ENCODE data around the gene GPC6. TPM values are rescaled to one million over a fixed set of nuclear protein-coding genes. Genes with fewer than 3 reads are reported as not detected.

The GPC6 gene
- polyA plus RNA-seq, 4 donors, result 0.22 to 45.0 (median 1.4) TPM

DNA sequence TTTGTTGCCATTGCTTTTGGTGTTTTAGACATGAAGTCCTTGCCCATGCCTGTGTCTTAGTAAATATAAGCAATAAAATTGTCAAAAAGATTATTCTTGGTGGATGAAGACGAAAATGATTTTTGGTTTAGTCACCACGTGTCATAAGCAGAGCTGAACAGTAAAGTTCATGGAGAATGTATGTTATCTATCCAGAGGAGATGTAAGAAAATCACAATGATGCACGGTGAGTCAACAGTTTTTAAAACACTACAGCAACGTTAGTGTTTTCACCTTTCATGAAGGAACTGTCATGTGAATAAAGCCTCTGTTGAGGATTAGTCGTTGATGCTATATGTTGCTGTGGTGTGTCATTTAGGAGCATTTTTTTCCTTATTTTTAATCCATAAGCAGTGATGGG lies 137.6 kb downstream of the GPC6 start:
- DNase-seq, result no peak
- Histone ChIP-seq H3K9me3 (ENCODE audit: control insufficient read depth in 2 of 2, insufficient read depth in 1 of 2, low read depth in 1 of 2, low read length in 1 of 2) (no peaks in the 10 kb centered on the region), H3K27me3 (ENCODE audit: control insufficient read depth in 3 of 3, insufficient read depth in 3 of 3, low read length in 3 of 3) (no peaks in the 10 kb centered on the region), H3K36me3 (ENCODE audit: control insufficient read depth in 3 of 3, insufficient read depth in 2 of 3, low read depth in 1 of 3, low read length in 3 of 3) (no peaks in the 10 kb centered on the region), H3K4me3 (ENCODE audit: low read depth in 1 of 3, low read length in 3 of 3) (no peak overlapping the region), H3K27ac (ENCODE audit: low read depth in 1 of 3, low read length in 2 of 3) (no peak overlapping the region), H3K4me1 (ENCODE audit: control insufficient read depth in 3 of 3, insufficient read depth in 2 of 3, low read depth in 1 of 3, low read length in 2 of 3) (no peaks in the 10 kb centered on the region)
- WGBS, 3 donors, result 74 to 84% (median 79%) methylated on average over 5 of the region's 5 CpGs
- no peak for FAIRE-seq

DNA sequence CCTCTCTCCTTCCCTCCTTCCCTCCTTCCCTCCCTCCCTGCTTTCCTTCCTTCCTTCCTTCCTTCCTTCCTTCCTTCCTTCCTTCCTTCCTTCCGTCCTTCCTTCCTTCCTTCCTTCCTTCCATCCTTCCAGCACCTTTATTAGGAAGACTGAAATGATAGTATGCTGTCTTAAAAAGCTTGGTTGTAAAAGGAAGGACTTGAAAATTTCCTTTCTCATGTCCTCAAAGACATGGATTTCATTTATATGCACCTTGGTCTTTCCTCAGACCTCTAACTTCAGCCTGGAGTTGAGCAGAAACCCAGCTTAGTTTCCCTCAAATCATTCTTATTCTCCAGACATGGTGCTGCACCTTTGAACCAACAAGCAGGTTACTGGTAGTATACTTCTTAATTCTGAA lies 141.7 kb downstream of the GPC6 start:
- no peak for DNase-seq
- H3K4me1 ChIP-seq (ENCODE audit: control insufficient read depth in 3 of 3, insufficient read depth in 2 of 3, low read depth in 1 of 3, low read length in 2 of 3), result no peaks in the 10 kb centered on the region
- H3K36me3 ChIP-seq (ENCODE audit: control insufficient read depth in 3 of 3, insufficient read depth in 2 of 3, low read depth in 1 of 3, low read length in 3 of 3), result no peaks in the 10 kb centered on the region
- H3K27ac ChIP-seq (ENCODE audit: low read depth in 1 of 3, low read length in 2 of 3), result no peak overlapping the region
- no peak for FAIRE-seq
- no CpG with 5 or more reads among the region's 1 CpG for WGBS, 3 donors
- H3K9me3 ChIP-seq (ENCODE audit: control insufficient read depth in 2 of 2, insufficient read depth in 1 of 2, low read depth in 1 of 2, low read length in 1 of 2), result no peaks in the 10 kb centered on the region
- H3K27me3 ChIP-seq (ENCODE audit: control insufficient read depth in 3 of 3, insufficient read depth in 3 of 3, low read length in 3 of 3), result no peaks in the 10 kb centered on the region
- no peak overlapping the region for H3K4me3 ChIP-seq (ENCODE audit: low read depth in 1 of 3, low read length in 3 of 3)

GRCh38 chr13:93368718-93369117 lies 142.1 kb downstream of the GPC6 start:
- no peaks in the 10 kb centered on the region for H3K9me3 ChIP-seq (ENCODE audit: control insufficient read depth in 2 of 2, insufficient read depth in 1 of 2, low read depth in 1 of 2, low read length in 1 of 2)
- H3K27me3 ChIP-seq (ENCODE audit: control insufficient read depth in 3 of 3, insufficient read depth in 3 of 3, low read length in 3 of 3), result no peaks in the 10 kb centered on the region
- no peaks in the 10 kb centered on the region for H3K4me1 ChIP-seq (ENCODE audit: control insufficient read depth in 3 of 3, insufficient read depth in 2 of 3, low read depth in 1 of 3, low read length in 2 of 3)
- FAIRE-seq (no peak), DNase-seq (no peak)
- no peaks in the 10 kb centered on the region for H3K36me3 ChIP-seq (ENCODE audit: control insufficient read depth in 3 of 3, insufficient read depth in 2 of 3, low read depth in 1 of 3, low read length in 3 of 3)
- H3K27ac ChIP-seq (ENCODE audit: low read depth in 1 of 3, low read length in 2 of 3), result no peak overlapping the region
- H3K4me3 ChIP-seq (ENCODE audit: low read depth in 1 of 3, low read length in 3 of 3), result no peak overlapping the region

DNA sequence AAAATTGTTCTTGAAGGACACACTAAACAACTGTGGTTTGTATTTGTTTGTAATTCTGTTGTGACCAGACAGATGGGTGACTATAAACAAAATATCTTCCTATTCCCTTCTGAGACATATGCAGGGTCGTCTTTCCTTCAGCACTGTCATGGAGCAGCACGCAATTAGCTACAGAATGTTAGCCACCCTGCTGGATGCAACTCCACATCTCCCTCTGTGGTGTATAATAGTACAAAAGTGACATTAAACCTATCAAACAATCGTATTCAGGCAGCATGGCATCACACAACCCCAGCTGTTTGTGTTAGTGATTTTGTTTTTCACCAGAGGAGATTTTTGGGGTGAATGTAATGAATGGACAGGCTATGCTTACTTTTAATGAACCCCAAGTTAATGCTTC lies 146.2 kb downstream of the GPC6 start:
- 62 to 82% (median 66%) methylated on average over 3 of the region's 3 CpGs for WGBS, 3 donors
- no peak for FAIRE-seq
- H3K4me1 ChIP-seq (ENCODE audit: control insufficient read depth in 3 of 3, insufficient read depth in 2 of 3, low read depth in 1 of 3, low read length in 2 of 3), result peaks cover 0 to 2% (median 0%) of the 10 kb centered on the region in 3 donors

GRCh38 chr13:93375491-93375890 lies 148.9 kb downstream of the GPC6 start:
- 82 to 93% (median 83%) methylated on average over 6 of the region's 6 CpGs for WGBS, 3 donors
- FAIRE-seq, result no peak
- Histone ChIP-seq H3K36me3 (ENCODE audit: control insufficient read depth in 3 of 3, insufficient read depth in 2 of 3, low read depth in 1 of 3, low read length in 3 of 3) (no peaks in the 10 kb centered on the region), H3K4me3 (ENCODE audit: low read depth in 1 of 3, low read length in 3 of 3) (no peak overlapping the region), H3K27ac (ENCODE audit: low read depth in 1 of 3, low read length in 2 of 3) (no peak overlapping the region), H3K27me3 (ENCODE audit: control insufficient read depth in 3 of 3, insufficient read depth in 3 of 3, low read length in 3 of 3) (no peaks in the 10 kb centered on the region), H3K9me3 (ENCODE audit: control insufficient read depth in 2 of 2, insufficient read depth in 1 of 2, low read depth in 1 of 2, low read length in 1 of 2) (no peaks in the 10 kb centered on the region), H3K4me1 (ENCODE audit: control insufficient read depth in 3 of 3, insufficient read depth in 2 of 3, low read depth in 1 of 3, low read length in 2 of 3) (peaks cover 0 to 2% (median 0%) of the 10 kb centered on the region in 3 donors)
- no peak for DNase-seq

More for the DNA sequence above, 146.2 kb downstream of the GPC6 start:
- H3K27ac ChIP-seq (ENCODE audit: low read depth in 1 of 3, low read length in 2 of 3), result no peak overlapping the region
- H3K9me3 ChIP-seq (ENCODE audit: control insufficient read depth in 2 of 2, insufficient read depth in 1 of 2, low read depth in 1 of 2, low read length in 1 of 2), result no peaks in the 10 kb centered on the region
- no peak overlapping the region for H3K4me3 ChIP-seq (ENCODE audit: low read depth in 1 of 3, low read length in 3 of 3)
- H3K27me3 ChIP-seq (ENCODE audit: control insufficient read depth in 3 of 3, insufficient read depth in 3 of 3, low read length in 3 of 3), result no peaks in the 10 kb centered on the region
- no peak for DNase-seq
- H3K36me3 ChIP-seq (ENCODE audit: control insufficient read depth in 3 of 3, insufficient read depth in 2 of 3, low read depth in 1 of 3, low read length in 3 of 3), result no peaks in the 10 kb centered on the region

GRCh38 chr13:93377196-93377595 lies 150.6 kb downstream of the GPC6 start:
- DNase-seq, result peak in 1 of 2 donors; percentile 68
- no peaks in the 10 kb centered on the region for H3K9me3 ChIP-seq (ENCODE audit: control insufficient read depth in 2 of 2, insufficient read depth in 1 of 2, low read depth in 1 of 2, low read length in 1 of 2)
- H3K27ac ChIP-seq (ENCODE audit: low read depth in 1 of 3, low read length in 2 of 3), result peak overlapping the region in 1 of 3 donors; percentile 49
- no peak for FAIRE-seq
- no peak overlapping the region for H3K4me3 ChIP-seq (ENCODE audit: low read depth in 1 of 3, low read length in 3 of 3)
- H3K4me1 ChIP-seq (ENCODE audit: control insufficient read depth in 3 of 3, insufficient read depth in 2 of 3, low read depth in 1 of 3, low read length in 2 of 3), result peaks cover 0 to 2% (median 0%) of the 10 kb centered on the region in 3 donors
- H3K27me3 ChIP-seq (ENCODE audit: control insufficient read depth in 3 of 3, insufficient read depth in 3 of 3, low read length in 3 of 3), result no peaks in the 10 kb centered on the region
- no peaks in the 10 kb centered on the region for H3K36me3 ChIP-seq (ENCODE audit: control insufficient read depth in 3 of 3, insufficient read depth in 2 of 3, low read depth in 1 of 3, low read length in 3 of 3)
- WGBS, 3 donors, result 25 to 46% (median 34%) methylated on average over 5 of the region's 5 CpGs

DNA sequence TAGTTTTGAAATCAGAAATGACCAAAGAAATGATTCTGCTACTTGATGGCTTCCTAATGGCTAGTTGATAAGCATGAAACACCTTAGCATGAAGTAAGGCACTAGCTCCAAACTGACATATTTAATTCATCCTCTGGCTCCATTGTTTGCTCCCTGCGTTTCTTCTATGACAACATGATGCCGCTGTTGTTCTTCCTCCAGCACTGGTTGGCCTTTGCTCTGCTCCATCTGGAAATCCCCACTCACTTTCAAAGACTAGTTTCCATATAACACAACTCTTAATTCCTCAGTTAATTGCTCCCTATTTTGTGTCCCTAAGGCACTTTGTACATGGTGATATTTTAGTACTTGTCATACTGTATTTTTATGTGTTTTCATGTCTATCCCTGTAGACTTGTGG lies 151.6 kb downstream of the GPC6 start:
- 61 to 77% (median 76%) methylated on average over 2 of the region's 2 CpGs for WGBS, 3 donors
- FAIRE-seq (no peak), DNase-seq (no peak)
- Histone ChIP-seq H3K27me3 (ENCODE audit: control insufficient read depth in 3 of 3, insufficient read depth in 3 of 3, low read length in 3 of 3) (no peaks in the 10 kb centered on the region), H3K4me3 (ENCODE audit: low read depth in 1 of 3, low read length in 3 of 3) (no peak overlapping the region), H3K36me3 (ENCODE audit: control insufficient read depth in 3 of 3, insufficient read depth in 2 of 3, low read depth in 1 of 3, low read length in 3 of 3) (no peaks in the 10 kb centered on the region), H3K27ac (ENCODE audit: low read depth in 1 of 3, low read length in 2 of 3) (no peak overlapping the region), H3K4me1 (ENCODE audit: control insufficient read depth in 3 of 3, insufficient read depth in 2 of 3, low read depth in 1 of 3, low read length in 2 of 3) (peaks cover 0 to 2% (median 0%) of the 10 kb centered on the region in 3 donors), H3K9me3 (ENCODE audit: control insufficient read depth in 2 of 2, insufficient read depth in 1 of 2, low read depth in 1 of 2, low read length in 1 of 2) (no peaks in the 10 kb centered on the region)

- Histone ChIP-seq H3K27me3 (ENCODE audit: control insufficient read depth in 3 of 3, insufficient read depth in 3 of 3, low read length in 3 of 3) (no peaks in the 10 kb centered on the region), H3K4me3 (ENCODE audit: low read depth in 1 of 3, low read length in 3 of 3) (no peak overlapping the region), H3K36me3 (ENCODE audit: control insufficient read depth in 3 of 3, insufficient read depth in 2 of 3, low read depth in 1 of 3, low read length in 3 of 3) (no peaks in the 10 kb centered on the region), H3K9me3 (ENCODE audit: control insufficient read depth in 2 of 2, insufficient read depth in 1 of 2, low read depth in 1 of 2, low read length in 1 of 2) (no peaks in the 10 kb centered on the region), H3K27ac (ENCODE audit: low read depth in 1 of 3, low read length in 2 of 3) (no peak overlapping the region), H3K4me1 (ENCODE audit: control insufficient read depth in 3 of 3, insufficient read depth in 2 of 3, low read depth in 1 of 3, low read length in 2 of 3) (no peaks in the 10 kb centered on the region)
- WGBS, 3 donors, result 72 to 83% (median 74%) methylated on average over 5 of the region's 5 CpGs
- FAIRE-seq (no peak), DNase-seq (no peak)
These were observed 159.5 kb downstream of the GPC6 start for GRCh38 chr13:93386116-93386515.

DNA sequence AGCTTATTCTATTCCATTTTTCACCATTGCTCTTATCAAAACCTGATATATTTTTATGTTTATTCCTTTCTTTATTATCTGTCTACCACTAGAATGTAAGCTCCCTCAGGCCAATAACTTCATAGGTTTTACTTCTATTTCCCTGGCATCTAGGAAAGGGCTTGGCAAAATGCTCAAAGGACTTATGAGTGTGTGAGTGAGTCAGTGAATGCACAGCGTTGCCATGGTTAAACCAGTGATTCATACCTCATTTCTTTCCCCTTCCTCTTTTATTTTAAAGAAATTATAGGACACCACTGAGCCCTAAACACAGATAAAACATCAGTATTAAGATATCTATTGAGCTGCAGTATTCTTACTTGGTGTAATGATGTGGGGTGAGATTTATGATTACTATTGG lies 162.1 kb downstream of the GPC6 start:
- no peaks in the 10 kb centered on the region for H3K9me3 ChIP-seq (ENCODE audit: control insufficient read depth in 2 of 2, insufficient read depth in 1 of 2, low read depth in 1 of 2, low read length in 1 of 2)
- H3K27ac ChIP-seq (ENCODE audit: low read depth in 1 of 3, low read length in 2 of 3), result no peak overlapping the region
- H3K27me3 ChIP-seq (ENCODE audit: control insufficient read depth in 3 of 3, insufficient read depth in 3 of 3, low read length in 3 of 3), result no peaks in the 10 kb centered on the region
- no peak overlapping the region for H3K4me3 ChIP-seq (ENCODE audit: low read depth in 1 of 3, low read length in 3 of 3)
- no peak for DNase-seq
- FAIRE-seq, result no peak
- no peaks in the 10 kb centered on the region for H3K36me3 ChIP-seq (ENCODE audit: control insufficient read depth in 3 of 3, insufficient read depth in 2 of 3, low read depth in 1 of 3, low read length in 3 of 3)
- WGBS, 3 donors, result 64 to 82% (median 77%) methylated on average over 1 of the region's 1 CpG
- H3K4me1 ChIP-seq (ENCODE audit: control insufficient read depth in 3 of 3, insufficient read depth in 2 of 3, low read depth in 1 of 3, low read length in 2 of 3), result no peaks in the 10 kb centered on the region

Measured in small intestine (tissue), 7 donors.